ENCODE results near the gene QRICH1. TPM values are rescaled to one million over a fixed set of nuclear protein-coding genes. Genes with fewer than 3 reads are reported as not detected.

The QRICH1 gene
- total and polyA plus RNA-seq, 2 of the 13 experiments (the other 11 are each of a cell fraction or from before 2014, with no cell fraction given): 52.6 to 102 TPM

DNA sequence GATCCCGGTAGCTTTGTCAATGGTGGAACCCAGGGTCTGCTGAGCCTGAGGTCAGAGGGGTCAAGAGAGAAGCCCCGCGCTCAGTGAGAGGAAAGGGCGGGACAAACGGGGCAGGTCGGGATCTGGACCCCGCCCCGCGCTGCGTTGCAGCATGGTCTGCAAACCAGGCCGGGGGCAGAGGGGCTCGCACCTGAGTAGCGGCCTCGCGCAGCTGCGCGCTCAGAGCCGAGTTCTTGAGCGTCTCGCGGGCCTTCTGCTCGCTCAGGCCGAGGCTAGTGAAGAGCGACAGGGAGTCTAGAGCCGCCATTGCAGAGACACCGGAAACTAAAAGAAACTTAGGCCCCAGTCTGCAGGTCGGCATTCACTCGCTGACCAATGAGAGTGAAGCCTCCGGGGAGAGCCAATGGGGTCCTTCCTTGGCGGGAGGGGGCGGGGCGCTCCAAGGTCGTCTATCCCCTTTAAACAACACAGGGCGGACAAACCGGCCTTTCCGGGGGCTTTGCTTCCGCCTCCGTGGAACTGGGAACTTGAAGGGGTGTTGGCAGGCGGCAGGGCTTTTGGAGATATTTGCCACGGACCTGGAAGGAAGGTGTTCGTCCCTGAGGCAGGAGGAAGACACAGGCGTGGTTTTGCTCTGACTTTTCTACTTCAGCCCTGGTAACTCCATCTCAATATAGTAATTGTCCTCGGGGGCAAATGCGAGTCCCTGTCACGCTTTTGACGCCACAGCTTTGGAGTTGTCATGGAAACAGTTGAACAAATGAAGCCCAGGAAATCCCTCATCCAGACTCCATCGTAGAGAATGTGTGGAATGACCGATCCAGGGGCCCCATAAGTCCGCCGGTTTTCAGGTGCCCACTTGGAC is 10.8 kb upstream of the QRICH1 start, which contains the start of gene QARS1 (continued):
- TF ChIP-seq, protein P1, sequence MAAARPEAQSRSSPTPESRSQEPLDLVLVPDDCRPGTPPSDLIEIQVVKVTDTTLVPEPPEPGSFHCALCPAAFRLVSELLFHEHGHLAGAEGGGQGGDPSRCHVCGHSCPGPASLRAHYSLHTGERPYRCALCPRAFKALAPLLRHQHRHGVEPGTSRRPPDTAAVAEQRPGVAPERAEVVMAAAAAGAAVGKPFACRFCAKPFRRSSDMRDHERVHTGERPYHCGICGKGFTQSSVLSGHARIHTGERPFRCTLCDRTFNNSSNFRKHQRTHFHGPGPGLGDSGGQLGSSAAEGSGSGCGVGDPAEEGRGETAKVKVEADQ (CRISPR knock-in tag; IDR thresholded peaks at IDR 0.05; ENCODE audit: borderline replicate concordance): 0 out of 2 replicates have a peak, but pooled peaks have one; percentile 26
- TF ChIP-seq, protein P2, sequence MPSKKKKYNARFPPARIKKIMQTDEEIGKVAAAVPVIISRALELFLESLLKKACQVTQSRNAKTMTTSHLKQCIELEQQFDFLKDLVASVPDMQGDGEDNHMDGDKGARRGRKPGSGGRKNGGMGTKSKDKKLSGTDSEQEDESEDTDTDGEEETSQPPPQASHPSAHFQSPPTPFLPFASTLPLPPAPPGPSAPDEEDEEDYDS (CRISPR knock-in tag; IDR thresholded peaks at IDR 0.05): peak; percentile 92
- peak; percentile 50; the same call in 1 of the 2 replicates for TF ChIP-seq KDM3A (CRISPR knock-in tag; IDR thresholded peaks at IDR 0.05; ENCODE audit: low read depth)
- TF ChIP-seq ADNP (CRISPR knock-in tag; IDR thresholded peaks at IDR 0.05): no peak
- TF ChIP-seq RFXANK (CRISPR knock-in tag; IDR thresholded peaks at IDR 0.05): 0 out of 2 replicates have a peak, but pooled peaks have one; percentile 51
- TF ChIP-seq, protein P3, sequence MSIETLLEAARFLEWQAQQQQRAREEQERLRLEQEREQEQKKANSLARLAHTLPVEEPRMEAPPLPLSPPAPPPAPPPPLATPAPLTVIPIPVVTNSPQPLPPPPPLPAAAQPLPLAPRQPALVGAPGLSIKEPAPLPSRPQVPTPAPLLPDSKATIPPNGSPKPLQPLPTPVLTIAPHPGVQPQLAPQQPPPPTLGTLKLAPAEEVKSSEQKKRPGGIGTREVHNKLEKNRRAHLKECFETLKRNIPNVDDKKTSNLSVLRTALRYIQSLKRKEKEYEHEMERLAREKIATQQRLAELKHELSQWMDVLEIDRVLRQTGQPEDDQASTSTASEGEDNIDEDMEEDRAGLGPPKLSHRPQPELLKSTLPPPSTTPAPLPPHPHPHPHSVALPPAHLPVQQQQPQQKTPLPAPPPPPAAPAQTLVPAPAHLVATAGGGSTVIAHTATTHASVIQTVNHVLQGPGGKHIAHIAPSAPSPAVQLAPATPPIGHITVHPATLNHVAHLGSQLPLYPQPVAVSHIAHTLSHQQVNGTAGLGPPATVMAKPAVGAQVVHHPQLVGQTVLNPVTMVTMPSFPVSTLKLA (IDR thresholded peaks at IDR 0.05): peak; percentile 18; the same call in 1 of the 2 replicates
- TF ChIP-seq YEATS2 (CRISPR knock-in tag; IDR thresholded peaks at IDR 0.05; ENCODE audit: borderline replicate concordance): peak; percentile 91
- peak; percentile 13; the same call in 1 of the 2 replicates for TF ChIP-seq FOXO1 (CRISPR knock-in tag; IDR thresholded peaks at IDR 0.05)
- peak; percentile 65 to 74 for TF ChIP-seq NR2F1 (CRISPR knock-in tag; IDR thresholded peaks at IDR 0.05)
- TF ChIP-seq FOXK2 (IDR thresholded peaks at IDR 0.05): 0 out of 2 replicates have a peak, but pooled peaks have one; percentile 50
- TF ChIP-seq FOXA3 (CRISPR knock-in tag; IDR thresholded peaks at IDR 0.05): 0 out of 2 replicates have a peak, but pooled peaks have one; percentile 9
- TF ChIP-seq, protein P4, sequence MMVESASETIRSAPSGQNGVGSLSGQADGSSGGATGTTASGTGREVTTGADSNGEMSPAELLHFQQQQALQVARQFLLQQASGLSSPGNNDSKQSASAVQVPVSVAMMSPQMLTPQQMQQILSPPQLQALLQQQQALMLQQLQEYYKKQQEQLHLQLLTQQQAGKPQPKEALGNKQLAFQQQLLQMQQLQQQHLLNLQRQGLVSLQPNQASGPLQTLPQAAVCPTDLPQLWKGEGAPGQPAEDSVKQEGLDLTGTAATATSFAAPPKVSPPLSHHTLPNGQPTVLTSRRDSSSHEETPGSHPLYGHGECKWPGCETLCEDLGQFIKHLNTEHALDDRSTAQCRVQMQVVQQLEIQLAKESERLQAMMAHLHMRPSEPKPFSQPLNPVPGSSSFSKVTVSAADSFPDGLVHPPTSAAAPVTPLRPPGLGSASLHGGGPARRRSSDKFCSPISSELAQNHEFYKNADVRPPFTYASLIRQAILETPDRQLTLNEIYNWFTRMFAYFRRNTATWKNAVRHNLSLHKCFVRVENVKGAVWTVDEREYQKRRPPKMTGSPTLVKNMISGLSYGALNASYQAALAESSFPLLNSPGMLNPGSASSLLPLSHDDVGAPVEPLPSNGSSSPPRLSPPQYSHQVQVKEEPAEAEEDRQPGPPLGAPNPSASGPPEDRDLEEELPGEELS (CRISPR knock-in tag; IDR thresholded peaks at IDR 0.05): peak; percentile 16; the same call in 1 of the 2 replicates
- TF ChIP-seq, protein P5, sequence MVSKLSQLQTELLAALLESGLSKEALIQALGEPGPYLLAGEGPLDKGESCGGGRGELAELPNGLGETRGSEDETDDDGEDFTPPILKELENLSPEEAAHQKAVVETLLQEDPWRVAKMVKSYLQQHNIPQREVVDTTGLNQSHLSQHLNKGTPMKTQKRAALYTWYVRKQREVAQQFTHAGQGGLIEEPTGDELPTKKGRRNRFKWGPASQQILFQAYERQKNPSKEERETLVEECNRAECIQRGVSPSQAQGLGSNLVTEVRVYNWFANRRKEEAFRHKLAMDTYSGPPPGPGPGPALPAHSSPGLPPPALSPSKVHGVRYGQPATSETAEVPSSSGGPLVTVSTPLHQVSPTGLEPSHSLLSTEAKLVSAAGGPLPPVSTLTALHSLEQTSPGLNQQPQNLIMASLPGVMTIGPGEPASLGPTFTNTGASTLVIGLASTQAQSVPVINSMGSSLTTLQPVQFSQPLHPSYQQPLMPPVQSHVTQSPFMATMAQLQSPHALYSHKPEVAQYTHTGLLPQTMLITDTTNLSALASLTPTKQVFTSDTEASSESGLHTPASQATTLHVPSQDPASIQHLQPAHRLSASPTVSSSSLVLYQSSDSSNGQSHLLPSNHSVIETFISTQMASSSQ (IDR thresholded peaks at IDR 0.05; ENCODE audit: low read depth): no peak
- TF ChIP-seq, protein P5 (CRISPR knock-in tag; IDR thresholded peaks at IDR 0.05; ENCODE audit: borderline replicate concordance): peak; percentile 66; the same call in 1 of the 2 replicates
- no peak for TF ChIP-seq U2AF1 (optimal IDR thresholded peaks at IDR 0.05; ENCODE audit: low read depth, low read length)
- TF ChIP-seq, protein P6, sequence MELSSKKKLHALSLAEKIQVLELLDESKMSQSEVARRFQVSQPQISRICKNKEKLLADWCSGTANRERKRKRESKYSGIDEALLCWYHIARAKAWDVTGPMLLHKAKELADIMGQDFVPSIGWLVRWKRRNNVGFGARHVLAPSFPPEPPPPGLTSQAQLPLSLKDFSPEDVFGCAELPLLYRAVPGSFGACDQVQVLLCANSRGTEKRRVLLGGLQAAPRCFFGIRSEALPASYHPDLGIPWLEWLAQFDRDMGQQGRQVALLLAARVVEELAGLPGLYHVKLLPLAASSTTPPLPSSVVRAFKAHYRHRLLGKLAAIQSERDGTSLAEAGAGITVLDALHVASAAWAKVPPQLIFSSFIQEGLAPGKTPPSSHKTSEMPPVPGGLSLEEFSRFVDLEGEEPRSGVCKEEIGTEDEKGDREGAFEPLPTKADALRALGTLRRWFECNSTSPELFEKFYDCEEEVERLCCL (CRISPR knock-in tag; IDR thresholded peaks at IDR 0.05; ENCODE audit: borderline replicate concordance): 0 out of 2 replicates have a peak, but pooled peaks have one; percentile 38
- peak; percentile 94 for TF ChIP-seq ZNF605 (CRISPR knock-in tag; IDR thresholded peaks at IDR 0.05)
- TF ChIP-seq ZNF749 (CRISPR knock-in tag; IDR thresholded peaks at IDR 0.05; ENCODE audit: borderline replicate concordance): no peak

Data from HepG2 (cell line).